Stimulated activated CD8-positive, alpha-beta memory T cell treated with anti-CD3 and anti-CD28 coated beads, Interleukin-12 subunit alpha, Interleukin-12 subunit beta, amount 100 ng/mL, for 24 hours (primary cell): ENCODE results near the gene MOB2.

ENCODE experiments used
- DNase-seq: peaks from one replicate; pipeline ENCODE4 v3.0.0-alpha.2; 2020; ENCODE audit errors: extremely low read depth

Gene MOB2

GRCh38 chr11:1486054-1486825, at the start of gene MOB2:
Gene MOB2 (minus strand): TSS chr11:1486779. CDS start chr11:1486556, 223 bp downstream.
- no peak for DNase-seq

GRCh38 chr11:1534682-1535081, 48.1 kb upstream of the MOB2 start:
- DNase-seq = no peak

- no peak for DNase-seq
These were observed 47.6 kb upstream of the MOB2 start for GRCh38 chr11:1534171-1534570.

- no peak for DNase-seq
These were observed 46.8 kb upstream of the MOB2 start for GRCh38 chr11:1533342-1533725.

GRCh38 chr11:1532606-1533341, 46.2 kb upstream of the MOB2 start:
- DNase-seq = no peak

- DNase-seq = no peak
These were observed 45.5 kb upstream of the MOB2 start for GRCh38 chr11:1532014-1532586.

GRCh38 chr11:1531449-1532013, 45.0 kb upstream of the MOB2 start:
- no peak for DNase-seq

- DNase-seq = no peak
These were observed 44.3 kb upstream of the MOB2 start for GRCh38 chr11:1530686-1531448.

GRCh38 chr11:1529774-1530173, 43.2 kb upstream of the MOB2 start:
- DNase-seq = no peak

GRCh38 chr11:1529286-1529685, 42.7 kb upstream of the MOB2 start:
- DNase-seq = no peak

- no peak for DNase-seq
These were observed 42.1 kb upstream of the MOB2 start for GRCh38 chr11:1528710-1529109.

GRCh38 chr11:1526785-1527184, 40.2 kb upstream of the MOB2 start:
- DNase-seq = no peak

GRCh38 chr11:1523779-1524178, 37.2 kb upstream of the MOB2 start:
- no peak for DNase-seq

- DNase-seq = no peak
These were observed 36.5 kb upstream of the MOB2 start for GRCh38 chr11:1523077-1523476.

- no peak for DNase-seq
These were observed 35.5 kb upstream of the MOB2 start for GRCh38 chr11:1522081-1522424.

- DNase-seq = no peak
These were observed 35.0 kb upstream of the MOB2 start for GRCh38 chr11:1521382-1522080.

GRCh38 chr11:1520663-1521267, 34.2 kb upstream of the MOB2 start:
- DNase-seq = no peak

GRCh38 chr11:1520209-1520662, 33.7 kb upstream of the MOB2 start:
- no peak for DNase-seq

- DNase-seq = no peak
These were observed 32.7 kb upstream of the MOB2 start for GRCh38 chr11:1519028-1520010.

GRCh38 chr11:1518301-1518700, 31.7 kb upstream of the MOB2 start:
- no peak for DNase-seq
